Forelimb muscle (tissue), 1 donor: Measurements from ENCODE around the gene ADAMTSL3. TPM values are rescaled to one million over a fixed set of nuclear protein-coding genes. Genes with fewer than 3 reads are reported as not detected.

ENCODE experiments used
- DNase-seq: peaks from one replicate; pipeline ENCODE4 v3.0.0-alpha.2; 2013; ENCODE audit warnings: low read depth
- polyA plus RNA-seq: library from polyadenylated mRNA; unstranded; fragments of 120-200 nt; gene quantifications from one replicate; pipeline ENCODE4 v1.2.1, GENCODE V29; 2013; ENCODE audit not compliant: insufficient read length

ADAMTSL3 gene
- polyA plus RNA-seq, 1 donor = 33.1 TPM

GRCh38 chr15:83869341-83869740 lies 215.4 kb downstream of the ADAMTSL3 start:
- DNase-seq = no peak

DNA sequence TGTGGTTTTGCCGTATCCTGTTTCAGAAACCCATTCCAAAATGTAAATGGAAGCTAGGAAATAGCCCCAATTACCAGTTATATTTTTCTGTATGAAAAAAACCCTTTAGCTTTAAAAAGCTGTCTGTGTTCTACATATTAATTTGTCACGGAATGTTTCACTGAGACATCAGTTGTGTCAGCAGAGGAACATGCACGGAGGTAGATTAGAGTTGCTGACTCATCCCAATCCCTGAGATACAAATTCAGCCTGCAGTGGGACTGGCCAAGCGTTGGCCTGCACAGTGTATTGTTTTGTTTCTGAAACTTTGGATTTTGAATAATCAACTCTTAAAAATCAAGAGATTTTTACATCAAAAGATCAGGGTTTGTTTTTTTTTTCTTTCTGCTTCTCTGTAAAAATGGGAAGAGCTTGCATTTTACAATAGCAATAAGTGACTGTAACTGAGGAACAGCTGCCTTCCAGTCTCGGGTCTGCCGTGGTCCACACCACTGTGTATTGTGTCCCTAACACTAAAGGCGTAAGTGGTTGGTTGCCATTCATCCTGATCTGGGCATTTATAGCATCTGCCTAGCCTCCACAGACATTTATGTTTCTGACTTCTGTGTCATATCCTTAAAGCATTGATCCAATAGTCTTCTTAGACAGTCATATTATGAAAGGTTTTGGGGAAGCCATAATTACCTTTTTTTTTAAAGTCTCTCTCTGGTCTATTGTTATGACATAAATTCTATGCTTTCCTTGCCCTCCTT lies 218.1 kb downstream of the ADAMTSL3 start:
- DNase-seq = no peak

DNA sequence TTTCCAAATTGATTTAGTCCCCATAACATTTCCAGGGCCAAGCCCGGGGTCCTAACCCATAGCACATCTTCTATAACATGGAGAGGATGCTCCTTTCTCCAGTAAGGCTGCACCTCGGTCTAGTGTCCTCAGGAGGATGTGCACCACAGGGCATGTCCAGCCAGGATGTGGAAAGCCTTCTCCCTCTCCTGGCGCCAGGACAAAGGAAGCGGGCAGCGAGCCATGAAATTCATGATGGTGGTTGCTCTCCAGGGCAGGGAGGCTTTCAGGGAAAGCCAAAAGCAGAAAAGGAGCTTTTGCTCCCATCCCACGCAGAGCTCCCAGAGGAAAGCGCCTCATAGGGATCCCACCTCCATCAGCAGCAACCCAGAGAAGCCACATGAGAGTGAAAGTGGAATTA lies 220.0 kb downstream of the ADAMTSL3 start:
- DNase-seq = no peak

DNA sequence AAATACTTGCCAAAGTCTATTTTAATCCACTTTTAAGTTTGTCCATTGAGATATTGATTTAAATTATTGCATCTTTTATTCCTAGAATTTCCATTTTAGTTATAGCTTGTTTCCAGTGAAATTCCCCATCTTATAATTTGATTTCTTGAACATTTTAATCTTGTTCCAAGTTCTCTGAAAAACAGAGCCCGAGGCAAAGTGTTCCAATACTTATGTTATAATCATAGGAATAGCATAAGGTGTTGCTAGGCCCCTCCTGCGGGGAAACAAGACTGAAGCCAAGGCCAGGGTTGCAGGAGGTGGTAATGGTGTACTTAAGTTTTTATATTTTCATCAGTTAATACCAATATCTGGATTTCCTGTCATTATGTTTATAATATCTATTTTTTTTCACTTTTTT lies 226.6 kb downstream of the ADAMTSL3 start:
- no peak for DNase-seq

DNA sequence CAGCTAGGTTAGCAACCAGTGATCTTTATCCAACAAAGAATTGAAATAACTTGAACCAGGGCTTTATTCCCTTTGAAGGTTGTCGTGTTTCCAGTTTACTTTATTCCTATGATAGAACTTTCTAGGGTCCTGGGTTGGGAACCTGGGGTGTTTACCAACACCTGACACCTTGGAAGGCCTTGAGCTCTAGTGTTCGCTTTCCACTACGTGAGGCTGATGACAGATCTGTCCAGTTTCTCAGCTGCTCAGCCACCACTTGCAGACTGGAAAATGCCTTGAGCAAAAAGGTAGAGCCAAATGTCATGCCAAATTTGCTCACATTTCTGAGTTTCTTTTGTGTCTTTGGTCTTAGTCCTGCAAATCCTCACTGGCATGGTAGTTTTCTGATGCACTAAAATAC lies 227.2 kb downstream of the ADAMTSL3 start:
- no peak for DNase-seq

DNA sequence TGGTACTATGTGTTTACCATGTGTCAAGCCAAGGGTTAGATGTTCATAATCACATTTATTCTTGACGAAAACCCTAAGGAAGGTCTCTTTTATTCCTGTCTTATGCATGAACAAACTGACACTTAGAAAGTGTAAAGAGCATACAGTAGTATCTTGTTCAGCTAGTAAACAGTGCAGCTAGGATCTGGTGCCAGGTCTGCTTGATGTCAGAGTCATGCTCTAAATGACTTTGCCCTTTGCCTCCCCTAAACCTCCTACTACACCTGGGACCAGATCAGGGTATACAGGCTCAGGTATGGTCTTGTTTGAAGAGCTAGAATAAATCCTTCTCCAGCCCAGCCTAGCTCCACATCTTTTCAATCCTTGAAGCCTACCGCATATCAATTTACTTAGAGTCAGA lies 232.4 kb downstream of the ADAMTSL3 start:
- no peak for DNase-seq

- no peak for DNase-seq
Measured at GRCh38 chr15:83887404-83887803, 233.5 kb downstream of the ADAMTSL3 start.

DNA sequence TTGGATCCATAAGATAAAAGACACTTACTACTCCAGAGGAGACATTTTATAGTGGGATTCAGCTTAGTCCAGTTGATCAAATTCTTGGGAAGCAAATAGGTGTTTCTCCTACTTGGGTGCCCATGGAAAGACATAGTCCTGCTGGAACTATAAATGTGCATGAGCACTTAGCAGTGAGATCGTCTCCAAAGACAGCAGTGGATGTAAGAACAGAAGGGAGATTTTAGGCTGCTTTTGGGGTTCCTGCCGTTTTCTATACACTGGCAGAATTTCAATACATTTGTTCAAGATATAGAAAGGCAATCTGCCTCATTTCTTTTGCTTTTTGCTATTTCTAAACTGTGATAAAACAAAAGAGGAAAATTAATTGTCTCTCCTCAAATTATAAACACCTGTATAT lies 234.0 kb downstream of the ADAMTSL3 start:
- DNase-seq = no peak

GRCh38 chr15:83889995-83890394 lies 236.1 kb downstream of the ADAMTSL3 start:
- DNase-seq = no peak

GRCh38 chr15:83890587-83890986 lies 236.7 kb downstream of the ADAMTSL3 start:
- peak; percentile 75 for DNase-seq

- DNase-seq = no peak
Measured at GRCh38 chr15:83892498-83892897, 238.6 kb downstream of the ADAMTSL3 start.

GRCh38 chr15:83893308-83893707 lies 239.4 kb downstream of the ADAMTSL3 start:
- DNase-seq = no peak

GRCh38 chr15:83897037-83897436 lies 243.1 kb downstream of the ADAMTSL3 start:
- DNase-seq = no peak

DNA sequence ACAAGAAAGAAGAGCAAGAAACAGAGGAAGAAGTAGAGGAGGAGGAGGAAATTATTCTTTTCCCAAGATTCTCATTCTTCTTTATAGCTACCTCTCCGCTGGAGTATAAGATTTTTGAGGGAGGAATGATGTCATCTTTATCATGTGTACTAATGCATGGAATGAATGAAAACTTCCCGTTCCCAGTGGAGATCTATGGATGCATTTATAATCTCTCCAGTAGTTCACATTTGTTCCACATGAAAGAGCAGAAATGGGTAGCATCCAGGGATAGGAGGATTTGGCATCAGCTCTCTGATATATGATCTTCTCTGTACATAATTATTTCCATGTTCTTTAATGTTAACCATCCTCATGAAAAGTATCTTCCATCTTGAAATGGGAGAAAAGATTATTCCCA lies 244.4 kb downstream of the ADAMTSL3 start:
- DNase-seq = no peak

- no peak for DNase-seq
Measured at GRCh38 chr15:83899670-83900069, 245.7 kb downstream of the ADAMTSL3 start.

- DNase-seq = peak; percentile 86
Measured at GRCh38 chr15:83904107-83905040, 250.5 kb downstream of the ADAMTSL3 start.

DNA sequence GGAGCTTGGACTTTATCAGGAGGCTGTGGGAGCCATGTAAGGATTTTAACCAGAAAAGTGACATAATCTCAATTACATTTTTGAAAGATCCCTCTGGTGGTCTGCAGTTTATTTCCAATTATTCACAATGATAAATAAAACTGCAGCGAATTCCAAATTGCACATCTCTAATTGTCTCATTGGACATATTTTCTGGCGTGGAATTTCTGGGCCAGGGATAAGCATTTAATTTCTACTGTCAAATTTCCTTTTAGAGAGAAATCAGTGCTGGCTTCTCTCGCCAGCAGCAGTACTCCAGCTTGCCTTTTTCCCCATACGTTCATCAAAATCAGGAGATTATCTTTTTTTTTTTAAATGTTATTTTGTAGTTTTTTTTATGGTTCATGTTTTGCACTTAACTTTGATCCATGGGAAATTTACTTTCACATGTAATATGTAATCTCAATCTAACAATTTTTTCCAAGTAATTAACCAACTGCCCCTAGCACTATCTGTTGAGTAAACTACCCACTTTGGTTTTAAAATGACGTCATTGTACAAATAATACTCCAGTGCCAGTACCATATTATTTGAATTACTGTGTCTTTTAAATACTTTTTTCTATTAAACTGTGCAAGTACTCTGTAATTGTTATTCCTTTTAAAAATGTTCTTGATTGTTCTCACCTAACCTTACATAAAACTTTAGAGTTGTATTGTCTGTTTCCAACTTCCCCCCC lies 251.8 kb downstream of the ADAMTSL3 start:
- DNase-seq = no peak

DNA sequence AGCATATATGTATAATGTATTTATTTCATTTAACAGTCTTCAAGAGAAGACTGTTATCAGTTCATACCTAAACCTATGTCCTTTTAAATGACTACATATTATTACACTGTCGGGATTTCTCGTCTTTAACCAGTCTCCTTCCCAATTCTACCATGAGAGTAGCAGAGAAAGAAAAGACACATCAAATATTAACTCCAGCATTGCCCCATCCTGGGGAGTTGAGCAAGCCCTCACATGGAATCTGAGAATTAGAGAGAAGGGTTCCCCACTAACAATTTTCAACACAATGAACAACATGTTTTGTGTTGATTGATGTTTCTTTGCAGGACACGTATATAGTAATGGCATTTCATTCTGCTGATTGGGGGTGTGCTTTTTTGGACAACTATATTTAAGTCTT lies 257.4 kb downstream of the ADAMTSL3 start:
- DNase-seq = no peak

- no peak for DNase-seq
Measured at GRCh38 chr15:83912343-83912742, 258.4 kb downstream of the ADAMTSL3 start.

DNA sequence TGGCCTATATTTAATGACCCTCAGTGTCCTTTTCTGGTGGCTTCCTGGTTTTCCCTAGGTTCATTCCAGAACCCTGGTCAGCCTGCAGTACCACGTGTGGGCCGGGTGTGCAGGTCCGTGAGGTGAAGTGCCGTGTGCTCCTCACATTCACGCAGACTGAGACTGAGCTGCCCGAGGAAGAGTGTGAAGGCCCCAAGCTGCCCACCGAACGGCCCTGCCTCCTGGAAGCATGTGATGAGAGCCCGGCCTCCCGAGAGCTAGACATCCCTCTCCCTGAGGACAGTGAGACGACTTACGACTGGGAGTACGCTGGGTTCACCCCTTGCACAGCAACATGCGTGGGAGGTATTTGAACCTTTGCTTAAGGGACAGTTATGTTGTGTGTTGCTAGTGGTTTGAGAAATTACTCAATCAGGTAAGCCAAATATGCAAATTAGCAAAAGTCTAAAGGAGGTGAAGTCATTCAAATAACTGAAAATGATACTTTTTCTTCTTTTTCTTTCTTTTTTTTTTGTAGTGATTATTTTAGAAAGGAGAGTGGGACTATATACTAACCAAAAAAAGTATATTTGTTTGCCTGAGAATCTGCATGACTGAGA lies 259.2 kb downstream of the ADAMTSL3 start:
- no peak for DNase-seq

DNA sequence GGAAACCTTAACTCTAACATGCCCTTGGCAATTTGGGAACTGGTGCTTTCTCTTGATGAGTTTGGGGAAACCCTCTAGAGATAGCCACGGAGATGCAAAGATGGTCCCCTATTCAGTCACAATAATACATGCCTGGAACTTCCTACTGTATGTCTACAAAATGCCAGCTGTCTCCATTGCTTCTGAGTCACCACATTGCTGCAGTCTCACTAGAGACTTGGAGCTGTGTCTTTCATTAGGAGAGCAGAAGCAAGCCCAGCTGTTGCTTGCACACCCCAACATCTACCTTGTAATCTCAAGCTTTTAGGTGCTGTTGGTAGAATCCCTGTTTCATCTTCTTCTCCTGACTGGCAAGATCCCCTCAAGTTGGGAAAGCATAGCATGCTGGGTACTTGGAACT lies 261.0 kb downstream of the ADAMTSL3 start:
- DNase-seq = no peak

DNA sequence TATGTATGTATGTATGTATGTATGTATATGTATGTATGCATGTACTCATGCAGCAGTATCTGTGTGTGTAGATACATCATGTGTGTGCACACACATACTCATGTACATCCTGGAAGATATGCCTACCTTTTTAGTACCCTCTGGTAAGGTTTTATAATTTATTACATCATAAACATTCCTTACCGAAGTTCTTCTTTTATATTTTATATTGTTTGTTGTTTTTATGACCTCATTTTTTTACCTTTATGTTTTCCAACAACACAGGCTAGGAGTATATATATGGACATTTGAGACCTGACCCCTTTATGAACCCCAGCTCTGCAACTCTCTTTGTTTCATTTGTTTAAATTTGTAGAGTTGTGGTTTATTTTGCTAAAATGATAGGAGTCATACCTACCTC lies 263.5 kb downstream of the ADAMTSL3 start:
- no peak for DNase-seq
